Measurements from ENCODE around the gene MRFAP1. TPM values are rescaled to one million over a fixed set of nuclear protein-coding genes. Genes with fewer than 3 reads are reported as not detected.
A peak's percentile ranks its signal among the peaks of the same experiment; 100 is the strongest.

Gene MRFAP1
- total and polyA plus RNA-seq, 10 donors = 133 to 299 (median 219) TPM

- DNase-seq = no peak
- peaks cover 0 to 23% (median 17%) of the 10 kb centered on the region in 8 donors for H3K9me3 ChIP-seq
- H3K36me3 ChIP-seq = peaks cover 13 to 100% (median 96%) of the 10 kb centered on the region in 6 donors
- intact Hi-C loops (cut with DNase I; ENCODE audit: low total_unique reads) = no loop called here
- no peak overlapping the region for H3K27ac ChIP-seq
- 80 to 92% (median 86%) methylated on average over 13 of the region's 13 CpGs for WGBS, 5 donors
- TF ChIP-seq POLR2A (IDR thresholded peaks at IDR 0.05) (no peak), CTCF (IDR thresholded peaks at IDR 0.05 in 8 of 11, conservative IDR thresholded peaks at IDR 0.05 in 3 of 11) (no peak), POLR2AphosphoS5 (IDR thresholded peaks at IDR 0.05) (no peak)
- no peak overlapping the region for H3K4me3 ChIP-seq
- no peaks in the 10 kb centered on the region for H3K4me1 ChIP-seq
- no peaks in the 10 kb centered on the region for H3K27me3 ChIP-seq (replicated peaks in 1 of 7)
These were observed 33.0 kb upstream of the MRFAP1 start for GRCh38 chr4:6607368-6608055.

- H3K36me3 ChIP-seq = peaks cover 13 to 100% (median 91%) of the 10 kb centered on the region in 6 donors
These were observed 31.6 kb upstream of the MRFAP1 start for GRCh38 chr4:6608758-6609414.

DNA sequence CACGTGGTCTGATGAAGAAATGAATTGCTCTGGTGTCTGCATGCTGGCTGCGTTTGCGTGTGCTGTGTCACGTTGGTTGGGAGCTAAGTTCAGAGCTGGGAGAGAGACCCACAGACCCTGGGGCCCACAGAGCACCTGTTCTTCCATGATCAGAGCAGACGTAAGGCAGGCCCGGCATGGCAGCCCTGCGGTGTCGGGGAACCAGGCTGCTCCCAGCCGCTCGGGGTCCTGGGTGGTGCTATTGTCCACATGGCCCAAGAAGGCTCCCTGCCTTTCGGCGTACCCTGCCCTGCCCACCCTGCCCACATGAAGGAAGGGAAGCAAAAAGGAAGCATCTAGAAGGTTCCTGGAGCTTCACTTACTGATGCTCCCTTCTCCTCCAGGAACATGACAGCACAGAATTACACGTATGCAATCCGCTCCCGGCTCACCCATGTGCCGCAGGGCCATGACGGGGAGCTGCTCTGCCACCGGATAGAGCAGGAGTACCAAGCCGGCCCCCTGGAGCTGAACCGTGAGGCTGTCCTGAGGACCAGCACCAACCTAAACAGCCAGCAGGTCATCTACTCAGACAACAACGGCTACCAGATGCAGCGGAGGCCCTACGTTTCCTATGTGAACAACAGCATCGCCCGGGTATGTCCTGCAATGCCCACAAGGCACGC, 30.9 kb upstream of the MRFAP1 start:
- intact Hi-C loops (cut with DNase I; ENCODE audit: low total_unique reads) = no loop called here
- Histone ChIP-seq H3K27me3 (replicated peaks in 1 of 7) (no peaks in the 10 kb centered on the region), H3K27ac (no peak overlapping the region), H3K4me1 (no peaks in the 10 kb centered on the region), H3K4me3 (no peak overlapping the region), H3K9me3 (peaks cover 0 to 12% (median 10%) of the 10 kb centered on the region in 8 donors), H3K36me3 (peaks cover 12 to 100% (median 93%) of the 10 kb centered on the region in 6 donors)
- 91 to 96% (median 94%) methylated on average over 17 to 26 of the region's 26 CpGs for WGBS, 5 donors
- no peak for TF ChIP-seq POLR2AphosphoS5 (IDR thresholded peaks at IDR 0.05)
- no peak for TF ChIP-seq POLR2A (IDR thresholded peaks at IDR 0.05)
- no peak for DNase-seq

More at GRCh38 chr4:6608758-6609414, 31.6 kb upstream of the MRFAP1 start:
- H3K9me3 ChIP-seq = peaks cover 0 to 19% (median 16%) of the 10 kb centered on the region in 8 donors
- no peak overlapping the region for H3K4me3 ChIP-seq
- WGBS, 5 donors = 86 to 93% (median 89%) methylated on average over 21 to 28 of the region's 28 CpGs
- no peak for TF ChIP-seq POLR2AphosphoS5 (IDR thresholded peaks at IDR 0.05)
- TF ChIP-seq CTCF (IDR thresholded peaks at IDR 0.05 in 8 of 11, conservative IDR thresholded peaks at IDR 0.05 in 3 of 11) = no peak
- no peak for TF ChIP-seq POLR2A (IDR thresholded peaks at IDR 0.05)
- DNase-seq = no peak
- no peak overlapping the region for H3K27ac ChIP-seq
- no peaks in the 10 kb centered on the region for H3K4me1 ChIP-seq
- intact Hi-C loops (cut with DNase I; ENCODE audit: low total_unique reads) = no loop called here
- no peaks in the 10 kb centered on the region for H3K27me3 ChIP-seq (replicated peaks in 1 of 7)

- TF ChIP-seq POLR2AphosphoS5 (IDR thresholded peaks at IDR 0.05) (peak in 1 of 3 donors; percentile 23), CTCF (IDR thresholded peaks at IDR 0.05 in 8 of 11, conservative IDR thresholded peaks at IDR 0.05 in 3 of 11) (no peak), POLR2A (IDR thresholded peaks at IDR 0.05) (no peak)
- Histone ChIP-seq H3K36me3 (peaks cover 3 to 100% (median 93%) of the 10 kb centered on the region in 6 donors), H3K9me3 (no peaks in the 10 kb centered on the region), H3K4me3 (no peak overlapping the region), H3K27me3 (replicated peaks in 1 of 7) (no peaks in the 10 kb centered on the region), H3K27ac (no peak overlapping the region), H3K4me1 (no peaks in the 10 kb centered on the region)
- intact Hi-C loops (cut with DNase I; ENCODE audit: low total_unique reads) = no loop called here
- 95 to 97% (median 96%) methylated on average over 19 to 24 of the region's 24 CpGs for WGBS, 5 donors
- DNase-seq = no peak
These were observed 29.5 kb upstream of the MRFAP1 start for GRCh38 chr4:6610856-6611430.
